CD4-positive, alpha-beta T cell treated with Interleukin-17A for 1 hour (primary cell): Measurements from ENCODE around the gene FOCAD.

Experiments used
- DNase-seq: peaks from one replicate; pipeline ENCODE4 v3.0.0-alpha.2; 2020

Gene FOCAD

GRCh38 chr9:20684875-20685696 is 1.0 kb downstream of the FOCAD start:
- no peak for DNase-seq

- no peak for DNase-seq
Observed at GRCh38 chr9:20685769-20686168, 1.7 kb downstream of the FOCAD start.

GRCh38 chr9:20689833-20690232 is 5.8 kb downstream of the FOCAD start:
- no peak for DNase-seq

- DNase-seq = no peak
Observed at GRCh38 chr9:20692554-20692953, 8.5 kb downstream of the FOCAD start.

- no peak for DNase-seq
Observed at GRCh38 chr9:20693068-20693467, 9.0 kb downstream of the FOCAD start.

- no peak for DNase-seq
Observed at GRCh38 chr9:20694248-20694647, 10.2 kb downstream of the FOCAD start.

GRCh38 chr9:20697021-20697719 is 13.1 kb downstream of the FOCAD start:
- no peak for DNase-seq

- no peak for DNase-seq
Observed at GRCh38 chr9:20698782-20699181, 14.7 kb downstream of the FOCAD start.

- no peak for DNase-seq
Observed at GRCh38 chr9:20701060-20701459, 17.0 kb downstream of the FOCAD start.

GRCh38 chr9:20702570-20702969 is 18.5 kb downstream of the FOCAD start:
- DNase-seq = no peak

GRCh38 chr9:20703146-20703545 is 19.1 kb downstream of the FOCAD start:
- DNase-seq = no peak

GRCh38 chr9:20707708-20708107 is 23.6 kb downstream of the FOCAD start:
- DNase-seq = no peak

GRCh38 chr9:20713172-20713571 is 29.1 kb downstream of the FOCAD start:
- no peak for DNase-seq

- no peak for DNase-seq
Observed at GRCh38 chr9:20714442-20715415, 30.7 kb downstream of the FOCAD start.

- no peak for DNase-seq
Observed at GRCh38 chr9:20722221-20722620, 38.2 kb downstream of the FOCAD start.

- DNase-seq = no peak
Observed at GRCh38 chr9:20725675-20726074, 41.6 kb downstream of the FOCAD start.

- DNase-seq = no peak
Observed at GRCh38 chr9:20726144-20726543, 42.1 kb downstream of the FOCAD start.

GRCh38 chr9:20728493-20729220 is 44.6 kb downstream of the FOCAD start:
- DNase-seq = no peak

- DNase-seq = no peak
Observed at GRCh38 chr9:20729523-20729922, 45.5 kb downstream of the FOCAD start.

- no peak for DNase-seq
Observed at GRCh38 chr9:20732118-20732517, 48.1 kb downstream of the FOCAD start.

GRCh38 chr9:20734275-20734674 is 50.2 kb downstream of the FOCAD start:
- no peak for DNase-seq

GRCh38 chr9:20740304-20740703 is 56.2 kb downstream of the FOCAD start:
- no peak for DNase-seq
